ENCODE results near the gene OXTR.
"Not testable (repeated sequence)": the region's sequence is repeated elsewhere in the genome, so short reads cannot be mapped to it uniquely, and the experiment has no call there.

Gene OXTR

GRCh38 chr3:8741581-8742261, 27.7 kb downstream of the OXTR start:
- DNase-seq (ENCODE audit: low read depth) = peak; percentile 91

GRCh38 chr3:8739757-8740504, 29.5 kb downstream of the OXTR start:
- DNase-seq (ENCODE audit: low read depth) = peak; percentile 88

- DNase-seq (ENCODE audit: low read depth) = no peak
Measured at GRCh38 chr3:8738639-8739038, 30.8 kb downstream of the OXTR start.

- no peak for DNase-seq (ENCODE audit: low read depth)
Measured at GRCh38 chr3:8737823-8738222, 31.6 kb downstream of the OXTR start.

- no peak for DNase-seq (ENCODE audit: low read depth)
Measured at GRCh38 chr3:8737301-8737700, 32.1 kb downstream of the OXTR start.

- no peak for DNase-seq (ENCODE audit: low read depth)
Measured at GRCh38 chr3:8736436-8736835, 33.0 kb downstream of the OXTR start.

GRCh38 chr3:8734908-8735307, 34.5 kb downstream of the OXTR start:
- no peak for DNase-seq (ENCODE audit: low read depth)

- DNase-seq (ENCODE audit: low read depth) = no peak
Measured at GRCh38 chr3:8734137-8734878, 35.1 kb downstream of the OXTR start.

GRCh38 chr3:8733332-8734094, 35.9 kb downstream of the OXTR start, which contains the start of gene CAV3:
Gene CAV3 (plus strand): TSS chr3:8733802. CDS start chr3:8733877, 75 bp downstream.
- DNase-seq (ENCODE audit: low read depth) = no peak

GRCh38 chr3:8732413-8732812, 37.0 kb downstream of the OXTR start:
- no peak for DNase-seq (ENCODE audit: low read depth)

- DNase-seq (ENCODE audit: low read depth) = no peak
Measured at GRCh38 chr3:8730656-8731055, 38.8 kb downstream of the OXTR start.

GRCh38 chr3:8729479-8729878, 39.9 kb downstream of the OXTR start:
- DNase-seq (ENCODE audit: low read depth) = no peak

- no peak for DNase-seq (ENCODE audit: low read depth)
Measured at GRCh38 chr3:8727605-8728512, 41.6 kb downstream of the OXTR start.

- DNase-seq (ENCODE audit: low read depth) = no peak
Measured at GRCh38 chr3:8724108-8724752, 45.2 kb downstream of the OXTR start.

- DNase-seq (ENCODE audit: low read depth) = no peak
Measured at GRCh38 chr3:8723612-8724011, 45.8 kb downstream of the OXTR start.

GRCh38 chr3:8722808-8723207, 46.6 kb downstream of the OXTR start:
- DNase-seq (ENCODE audit: low read depth) = no peak

- not testable (repeated sequence) for DNase-seq (ENCODE audit: low read depth)
Measured at GRCh38 chr3:8715757-8716156, 53.7 kb downstream of the OXTR start.

GRCh38 chr3:8713901-8714759, 55.3 kb downstream of the OXTR start:
- DNase-seq (ENCODE audit: low read depth) = no peak

- DNase-seq (ENCODE audit: low read depth) = no peak
Measured at GRCh38 chr3:8712908-8713255, 56.5 kb downstream of the OXTR start.

Measured in HS-27A (cell line).